NCI-H1105 treated with DMSO at 0.1 percent for 48 hours (cell line): Measurements from ENCODE around the gene DGKH.

Experiments
- DNase-seq: peaks from one replicate; lab custom pipeline; 2025; lab: John Stamatoyannopoulos, UW

DGKH gene

DNA sequence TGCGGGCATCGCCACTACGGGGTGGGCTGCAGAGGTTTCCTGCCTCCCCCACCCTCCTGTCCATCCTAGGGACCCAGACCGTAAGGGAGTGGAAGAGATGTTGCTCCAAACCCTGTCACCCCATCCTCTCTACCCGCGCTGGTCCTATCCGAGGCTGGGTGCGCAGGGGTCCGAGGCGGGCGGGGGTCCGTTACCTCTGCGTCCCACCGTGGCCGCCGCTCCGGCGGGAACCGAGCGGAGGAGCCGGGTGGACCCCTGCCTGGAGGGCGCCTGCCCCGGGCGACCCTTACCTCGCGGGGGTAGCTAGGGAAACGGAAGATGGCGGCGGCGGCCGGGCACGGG lies at the start of gene DGKH:
Gene DGKH, plus strand, starts transcription at position 307 of the 342 bp plus-strand sequence. CDS start 126 bp downstream, outside the sequence.
- DNase-seq, result no peak

DNA sequence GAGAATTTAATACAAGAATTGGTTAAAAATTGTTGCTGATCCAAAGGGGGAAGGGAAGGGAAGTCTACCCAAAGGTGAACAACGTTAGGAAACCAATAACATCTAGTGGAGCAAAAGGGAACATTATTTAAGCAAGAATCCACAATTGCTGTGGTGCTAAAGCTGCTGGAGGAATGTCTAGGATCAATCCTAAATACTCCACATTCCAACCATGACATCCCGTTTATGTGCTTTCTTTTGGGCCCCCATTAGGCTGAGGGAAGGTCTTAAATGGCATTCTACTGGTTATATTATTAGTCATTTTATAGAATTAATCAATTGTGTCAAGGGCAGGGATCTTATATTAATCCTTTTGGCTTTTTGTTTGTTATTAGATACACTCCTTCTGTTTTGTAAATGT lies 47.6 kb upstream of the DGKH start:
- no peak for DNase-seq

DNA sequence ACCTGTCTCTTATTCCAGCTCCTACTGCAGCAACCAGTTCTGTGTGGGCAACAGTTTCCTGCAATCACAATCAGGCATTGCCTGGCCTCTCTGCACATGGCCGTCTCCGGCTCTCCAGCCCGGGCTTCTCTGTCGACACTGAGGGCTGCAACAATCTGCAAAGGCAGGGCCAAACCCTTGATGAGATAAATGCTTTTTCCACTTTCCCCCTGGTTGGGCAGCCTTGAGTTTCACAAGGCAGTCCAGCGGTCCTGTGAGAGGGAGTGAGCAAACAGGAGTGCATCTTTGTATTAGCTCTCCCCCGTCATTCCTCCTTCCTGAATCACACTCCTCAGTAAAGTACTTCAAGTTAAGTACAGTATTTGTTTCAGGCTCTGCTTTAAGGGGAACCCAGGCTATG lies 46.9 kb upstream of the DGKH start:
- DNase-seq, result no peak

DNA sequence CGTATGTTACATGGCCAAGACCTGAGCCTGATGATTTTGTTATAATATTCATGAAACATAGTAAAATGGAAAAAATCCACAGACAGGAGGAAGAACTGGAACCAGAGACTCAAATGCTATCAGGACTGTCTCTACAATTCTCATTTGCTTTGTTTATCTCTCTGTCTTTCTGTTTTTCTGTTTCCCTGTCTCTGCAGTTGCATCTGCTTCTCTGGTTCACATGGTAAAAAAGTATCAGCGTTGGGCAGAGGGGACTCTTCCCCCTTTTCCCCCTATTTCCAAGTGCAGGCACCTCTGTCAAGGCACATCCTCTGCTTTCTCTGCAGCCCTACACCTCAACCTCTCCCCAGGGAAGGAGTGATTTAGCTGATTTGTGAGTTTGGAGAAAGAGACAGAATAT lies 46.4 kb upstream of the DGKH start:
- no peak for DNase-seq

DNA sequence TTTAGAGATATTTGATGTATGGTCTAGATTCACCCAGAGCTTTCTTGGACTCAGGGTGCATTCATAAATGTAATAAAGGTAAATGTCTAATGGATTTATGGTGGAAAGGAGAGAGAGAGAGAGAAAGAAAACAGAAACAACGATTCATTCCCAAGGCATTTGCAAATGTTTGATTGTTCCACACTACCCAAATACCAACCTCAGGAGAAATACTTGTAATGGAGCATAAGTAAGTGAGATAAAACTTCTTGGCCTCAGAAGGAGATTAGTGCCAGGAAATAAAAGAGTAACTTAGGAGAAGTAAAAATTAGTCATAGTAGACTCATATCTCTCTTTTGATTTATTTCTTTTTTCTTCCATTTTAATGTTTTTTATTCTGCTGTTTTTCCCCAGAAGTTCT lies 40.6 kb upstream of the DGKH start:
- DNase-seq, result no peak

- no peak for DNase-seq
Measured at GRCh38 chr13:42009057-42009456, 39.4 kb upstream of the DGKH start.

DNA sequence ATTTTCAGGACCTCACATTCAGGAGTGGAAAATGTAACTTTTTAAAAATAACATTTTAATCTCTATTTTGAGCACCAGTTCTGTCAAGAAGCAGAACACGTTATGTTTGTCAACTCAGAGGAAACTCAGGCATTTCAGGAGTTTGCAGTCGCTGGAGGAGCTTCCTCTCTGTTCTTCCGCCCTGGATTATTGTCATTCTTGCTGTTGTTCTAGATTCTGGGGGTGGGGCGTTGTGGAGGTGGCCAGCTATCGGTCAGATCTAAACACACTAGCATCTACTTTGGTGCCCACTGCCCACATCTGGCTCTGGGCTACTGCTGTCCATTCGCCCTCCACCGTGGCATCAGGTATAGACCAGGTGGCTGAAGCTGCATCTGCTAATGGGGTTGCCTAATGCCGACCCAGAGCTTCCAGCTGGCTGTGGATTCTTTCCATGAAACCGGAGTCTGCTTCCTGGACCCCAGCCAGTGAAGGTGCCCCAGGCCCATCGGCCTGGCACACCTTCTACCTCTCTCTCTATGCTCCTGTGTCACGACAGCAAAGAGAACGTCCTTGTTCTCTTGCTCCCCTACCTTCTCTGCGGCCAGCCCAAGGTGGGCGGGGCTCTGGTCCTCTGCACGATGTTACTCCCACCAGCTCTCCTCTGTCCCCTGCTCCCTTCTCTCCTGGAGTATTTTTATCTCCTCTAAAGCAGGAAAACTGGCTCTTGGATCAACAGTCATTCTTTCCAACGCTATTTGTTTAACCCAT lies 36.7 kb upstream of the DGKH start:
- DNase-seq, result peak; percentile 17

- no peak for DNase-seq
Measured at GRCh38 chr13:42014119-42014518, 34.3 kb upstream of the DGKH start.

DNA sequence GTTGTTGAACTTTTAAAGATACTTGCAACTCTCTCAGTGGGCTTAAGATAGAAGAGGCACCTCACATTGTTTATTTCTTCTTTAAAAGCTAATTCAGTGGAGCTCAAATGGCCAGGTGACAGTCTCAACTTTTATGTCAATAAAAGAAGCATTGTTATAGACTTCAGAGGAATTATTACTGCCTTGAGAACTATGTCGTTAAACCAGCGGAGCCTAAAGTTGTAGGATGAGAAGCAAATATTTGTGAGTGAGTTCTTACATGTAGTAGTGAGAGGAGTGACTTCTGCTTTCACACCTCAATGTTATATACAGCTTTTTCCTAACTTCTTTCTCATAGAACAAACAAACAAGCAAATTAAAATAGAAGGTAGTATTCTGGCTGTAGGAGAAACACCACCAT lies 31.2 kb upstream of the DGKH start:
- DNase-seq, result no peak

DNA sequence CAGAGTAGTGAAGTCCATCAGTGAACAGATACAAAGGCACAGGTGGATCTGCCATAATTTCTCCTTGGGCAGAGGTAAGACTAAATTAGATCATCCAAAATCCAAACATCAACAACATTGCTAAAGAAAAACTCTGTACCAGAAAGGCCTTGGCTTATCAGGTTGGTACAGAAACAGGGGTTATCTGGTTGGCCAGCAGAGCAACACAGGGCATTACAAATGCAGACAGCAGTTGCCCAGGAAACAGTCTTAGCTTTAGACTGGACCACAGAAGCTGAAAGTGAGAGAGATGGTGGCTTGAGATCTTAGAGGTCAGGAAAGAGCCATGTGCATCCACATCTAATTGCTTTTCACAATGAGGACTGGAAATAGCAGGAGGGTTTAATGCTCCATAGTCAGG lies 26.6 kb upstream of the DGKH start:
- DNase-seq, result no peak

GRCh38 chr13:42022336-42022735 lies 26.1 kb upstream of the DGKH start:
- DNase-seq, result no peak

DNA sequence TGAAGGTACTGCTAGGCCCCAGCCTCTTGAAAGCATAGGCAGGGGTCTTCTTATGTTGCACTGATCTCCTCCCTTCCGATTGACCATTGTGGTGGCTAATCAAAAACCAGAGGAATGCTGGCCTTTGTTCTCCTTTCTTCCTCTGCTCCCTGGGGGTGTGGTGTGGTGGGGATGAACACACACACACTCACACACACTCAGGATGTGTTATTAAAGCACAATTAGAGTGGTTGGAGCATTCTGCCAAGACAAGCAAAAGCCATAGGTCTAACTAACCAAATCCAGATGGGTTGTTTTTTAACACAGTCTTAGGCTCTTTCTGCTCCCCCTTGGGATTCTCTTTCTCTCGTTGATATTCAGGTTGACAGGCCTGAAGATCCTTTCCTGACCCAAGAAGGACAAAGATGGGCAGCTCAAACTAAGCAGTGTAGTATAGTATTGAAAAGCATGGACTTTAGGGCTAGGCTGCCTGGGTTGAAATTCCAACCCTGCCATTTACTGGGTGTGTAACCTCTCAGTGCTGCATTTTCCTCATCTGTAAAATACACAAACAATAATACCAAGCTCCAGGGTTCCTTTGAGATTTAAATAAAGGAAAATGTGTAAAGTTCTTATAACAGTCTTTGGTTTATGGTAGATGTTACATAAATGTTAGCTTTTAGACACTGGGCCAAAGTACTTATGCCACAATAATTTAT lies 25.5 kb upstream of the DGKH start:
- DNase-seq, result no peak

DNA sequence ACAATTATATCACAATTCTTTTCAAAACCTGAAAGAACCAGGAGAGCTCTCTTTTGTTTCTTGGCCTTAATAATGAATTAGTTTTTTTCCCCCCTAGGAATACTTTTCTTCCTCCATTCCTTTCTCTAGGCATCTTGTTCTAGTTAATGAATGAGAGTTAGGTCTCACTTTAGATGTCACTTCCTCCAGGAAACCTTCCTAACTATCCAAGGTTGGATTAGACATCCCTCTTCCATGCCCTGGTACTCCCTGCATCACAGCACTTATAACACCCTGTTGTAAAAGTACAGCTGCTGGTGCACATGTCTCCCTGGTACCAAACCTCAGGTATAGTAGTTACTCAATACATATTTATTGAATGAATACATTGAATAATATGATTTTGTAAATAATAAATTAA lies 21.2 kb upstream of the DGKH start:
- no peak for DNase-seq

GRCh38 chr13:42028113-42028799 lies 20.2 kb upstream of the DGKH start:
- no peak for DNase-seq

DNA sequence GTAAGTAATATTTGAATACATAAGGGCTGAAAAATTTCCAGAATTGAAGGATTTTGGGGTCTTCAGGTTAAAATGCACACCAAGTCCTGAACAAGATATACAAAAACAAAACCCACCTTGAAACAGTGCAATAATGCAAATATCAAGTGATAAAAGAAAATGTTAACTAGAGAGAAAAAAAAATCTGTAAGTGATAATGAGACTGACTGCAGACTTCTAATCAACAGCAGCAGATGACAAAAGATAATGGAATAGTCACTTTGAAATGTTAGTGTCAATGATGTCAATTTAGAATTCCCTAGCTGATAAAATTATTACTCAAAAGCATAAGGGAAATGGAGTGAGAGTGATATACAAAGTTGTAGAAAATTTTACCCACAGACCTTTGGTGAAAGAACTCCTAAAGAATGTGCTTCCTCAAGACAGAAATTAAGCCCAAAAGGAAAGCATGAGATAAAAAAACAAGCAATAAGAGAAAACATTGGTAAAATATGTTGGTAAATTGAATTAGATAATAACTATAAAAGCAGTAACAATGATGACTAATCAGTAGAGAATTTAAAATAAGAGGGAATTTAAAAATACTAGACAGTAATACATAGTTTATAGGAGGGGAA lies 12.4 kb upstream of the DGKH start:
- no peak for DNase-seq

GRCh38 chr13:42036711-42037110 lies 11.7 kb upstream of the DGKH start:
- DNase-seq, result no peak

GRCh38 chr13:42038661-42039456 lies 9.6 kb upstream of the DGKH start:
- DNase-seq, result no peak

DNA sequence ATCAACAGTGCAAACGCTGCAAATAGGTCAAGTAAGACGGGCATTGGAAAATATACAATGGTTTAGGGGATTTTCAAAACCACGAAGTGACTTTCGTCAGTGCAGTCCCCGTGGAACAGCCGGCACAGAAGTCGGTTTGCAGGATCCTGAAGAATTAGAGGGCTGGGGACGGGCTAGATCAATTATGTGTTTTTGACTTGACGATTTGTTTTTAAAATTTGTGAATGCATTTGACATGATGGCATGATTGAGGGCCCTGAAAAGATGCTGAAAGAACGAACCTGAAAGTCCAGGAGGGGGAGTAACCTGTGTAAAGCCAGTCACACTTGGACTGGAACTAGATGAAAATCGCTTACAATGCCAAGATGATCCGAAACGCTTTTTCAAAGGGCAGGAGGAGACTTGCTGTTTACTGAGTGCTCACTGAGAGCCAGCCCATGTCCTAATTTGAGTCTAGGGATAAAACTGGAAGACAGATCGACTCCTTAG lies 8.9 kb upstream of the DGKH start:
- DNase-seq, result no peak

GRCh38 chr13:42039946-42040729 lies 8.3 kb upstream of the DGKH start:
- DNase-seq, result peak; percentile 30

DNA sequence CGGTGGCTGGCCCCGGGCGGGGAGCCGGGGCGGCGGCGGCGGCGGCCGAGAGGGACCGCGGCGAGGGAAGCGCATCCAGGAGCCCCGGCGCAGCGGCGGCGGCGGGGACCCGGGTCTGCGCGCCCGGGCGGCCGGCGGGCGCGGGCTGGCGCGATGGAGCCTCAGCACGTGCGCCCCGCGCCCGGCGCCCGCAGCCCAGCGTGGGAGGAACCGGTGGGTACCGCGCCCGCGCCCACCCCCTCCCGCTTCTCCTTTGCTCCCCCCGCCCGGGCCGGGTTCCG lies 7.8 kb upstream of the DGKH start:
- DNase-seq, result no peak

DNA sequence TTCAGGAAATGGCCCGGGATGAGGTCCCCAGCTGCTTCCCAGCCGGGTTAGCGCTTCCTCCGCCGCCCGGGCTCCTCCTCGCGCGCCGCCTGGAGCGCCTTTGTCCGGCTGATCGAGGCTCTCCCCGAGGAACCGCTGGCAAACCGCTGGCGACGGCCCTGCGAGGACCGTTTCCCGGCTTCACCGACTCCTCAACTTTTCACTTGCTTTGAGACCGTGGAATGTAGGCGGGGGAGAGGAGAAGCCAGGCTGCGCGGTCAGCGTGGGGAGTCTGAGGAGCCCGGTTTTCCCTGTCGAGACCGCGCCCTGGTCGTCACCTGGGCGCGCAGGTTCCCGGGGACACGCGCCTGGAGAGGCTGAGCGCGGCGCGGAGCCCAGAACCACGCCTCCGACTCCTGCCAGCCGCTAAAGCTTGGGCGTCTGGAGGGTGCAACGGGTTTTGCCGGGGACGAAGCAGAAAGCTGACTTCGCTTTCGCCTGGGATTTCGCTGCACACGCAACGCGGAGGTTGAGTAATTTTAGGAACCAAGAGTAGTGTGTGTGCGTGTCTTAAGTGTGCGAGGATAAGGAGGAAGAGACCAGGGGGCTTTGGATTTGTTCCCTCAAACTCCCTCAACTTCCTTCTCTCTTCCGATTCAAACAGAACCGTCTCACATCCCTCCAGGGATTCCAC lies 7.3 kb upstream of the DGKH start:
- peak; percentile 46 for DNase-seq
